ENCODE results near the gene PDE4C.

Gene PDE4C

DNA sequence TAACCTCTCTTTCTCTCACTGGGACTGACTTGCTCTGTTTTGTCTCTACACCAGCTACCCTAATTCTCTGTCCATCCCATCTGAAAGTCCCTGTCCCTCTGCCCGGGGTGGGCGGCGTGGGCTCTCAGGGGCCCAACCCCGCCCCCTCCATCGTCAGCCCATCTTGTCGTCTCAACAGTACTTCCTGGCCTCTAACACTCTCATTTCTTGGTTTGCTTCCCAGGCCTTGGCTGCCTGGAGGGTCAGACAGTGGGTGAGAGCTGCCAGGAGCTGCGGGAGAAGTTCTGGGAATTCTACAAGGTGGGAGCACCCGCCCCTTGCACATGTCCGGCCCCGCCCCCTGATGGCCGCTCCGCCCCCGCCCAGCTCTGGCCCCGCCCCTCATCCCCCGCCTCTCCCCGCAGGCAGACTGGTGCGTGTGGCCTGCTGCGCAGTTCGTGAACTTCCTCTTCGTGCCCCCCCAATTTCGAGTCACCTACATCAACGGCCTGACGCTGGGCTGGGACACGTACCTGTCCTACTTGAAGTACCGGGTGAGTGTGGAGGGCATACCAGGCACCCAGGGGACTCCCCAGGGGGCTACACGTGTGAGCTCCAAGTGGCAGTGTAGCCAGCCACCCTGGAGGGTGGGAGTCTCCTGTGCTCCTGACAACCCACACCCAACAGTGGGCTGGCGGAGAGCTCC, 31.5 kb downstream of the PDE4C start:
- no peak for DNase-seq

DNA sequence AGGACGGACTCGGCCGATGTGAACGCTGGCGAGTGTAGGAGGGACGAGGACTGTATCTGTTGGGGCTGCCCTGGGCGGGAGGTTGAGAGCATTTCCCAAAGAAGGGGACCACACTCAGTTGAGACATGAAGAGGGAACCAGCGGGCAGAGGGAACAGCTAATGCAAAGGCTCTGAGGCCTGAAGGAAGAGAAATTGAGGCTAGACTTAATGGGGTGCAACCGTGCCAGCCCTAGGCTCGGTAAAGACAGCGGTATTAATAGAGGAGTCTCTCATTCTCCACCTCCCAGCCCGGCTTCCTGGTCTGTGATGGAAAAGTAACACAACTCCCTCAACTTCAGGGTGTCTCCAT, 32.1 kb downstream of the PDE4C start:
- DNase-seq: no peak

DNA sequence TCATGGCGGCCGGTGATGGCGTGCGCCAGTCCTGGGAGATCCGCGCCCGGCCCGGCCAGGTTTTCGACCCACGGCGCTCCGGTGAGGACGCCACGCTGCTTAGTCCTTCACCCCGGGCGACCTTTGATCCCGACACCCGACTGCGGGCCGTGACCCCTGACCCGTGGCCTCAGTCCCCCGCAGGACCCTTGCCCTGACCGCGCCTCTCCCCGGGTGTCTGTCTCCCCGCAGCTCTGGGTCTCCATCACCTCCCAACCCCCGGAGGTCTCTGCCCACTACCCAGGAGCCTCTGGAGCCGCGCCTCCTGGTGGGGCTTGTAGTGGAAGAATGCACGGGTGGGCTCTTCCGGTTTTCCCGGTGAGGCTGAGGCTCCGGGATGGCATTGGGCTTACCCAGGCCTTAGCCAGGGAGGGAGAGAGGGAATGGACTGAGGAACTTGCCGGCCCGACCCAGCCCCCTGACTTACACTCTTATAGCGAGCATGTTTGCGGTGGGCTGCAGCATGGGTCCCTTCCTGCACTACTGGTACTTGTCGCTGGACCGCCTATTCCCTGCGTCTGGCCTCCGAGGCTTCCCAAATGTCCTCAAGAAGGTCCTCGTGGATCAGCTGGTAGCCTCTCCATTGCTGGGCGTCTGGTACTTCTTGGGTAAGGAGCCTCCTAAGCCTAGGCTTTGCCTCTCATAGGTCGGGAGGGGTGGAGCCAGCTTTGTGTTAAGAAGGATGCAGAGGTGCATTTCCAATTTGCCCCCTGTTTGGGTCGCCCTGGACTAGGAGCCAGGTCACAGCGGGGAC, 32.7 kb downstream of the PDE4C start:
- DNase-seq: no peak

DNA sequence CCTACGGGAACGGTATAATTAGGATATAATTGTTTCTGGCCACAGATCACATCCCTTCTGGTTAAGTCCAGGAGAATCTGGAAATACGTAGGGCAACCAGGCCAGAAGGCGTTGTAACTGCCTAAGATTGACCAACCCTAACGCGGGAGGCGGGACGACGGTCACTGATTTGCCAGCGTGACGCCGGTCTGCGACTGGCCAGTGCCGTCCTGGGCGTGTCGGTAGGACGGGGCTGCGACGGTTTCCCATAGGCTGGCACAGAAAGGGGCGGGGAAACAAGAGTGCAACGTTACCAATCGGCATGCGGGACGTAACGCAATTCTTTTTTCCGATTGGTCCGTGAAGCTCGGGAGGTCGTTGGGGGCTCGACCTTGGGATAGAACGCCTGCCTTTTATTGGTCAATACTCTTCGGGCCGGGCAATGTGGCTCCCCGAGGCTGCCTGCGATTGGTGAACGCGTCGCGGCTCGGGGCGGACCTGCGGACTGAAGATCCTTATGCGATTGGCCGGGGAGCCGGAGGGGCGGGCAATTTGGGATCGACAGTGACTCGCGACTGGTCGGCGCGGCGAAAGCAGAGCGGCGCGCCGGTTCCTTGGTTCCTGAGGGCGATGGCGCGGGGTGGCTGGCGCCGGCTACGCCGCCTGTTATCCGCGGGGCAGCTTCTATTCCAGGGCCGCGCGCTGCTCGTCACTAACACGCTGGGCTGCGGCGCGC, 33.4 kb downstream of the PDE4C start, which contains the start of gene MPV17L2:
Gene MPV17L2, plus strand, starts transcription at position 546 of the 715 bp plus-strand sequence. Its CDS starts 64 bp downstream, at position 610.
- DNase-seq: peak; percentile 100

DNA sequence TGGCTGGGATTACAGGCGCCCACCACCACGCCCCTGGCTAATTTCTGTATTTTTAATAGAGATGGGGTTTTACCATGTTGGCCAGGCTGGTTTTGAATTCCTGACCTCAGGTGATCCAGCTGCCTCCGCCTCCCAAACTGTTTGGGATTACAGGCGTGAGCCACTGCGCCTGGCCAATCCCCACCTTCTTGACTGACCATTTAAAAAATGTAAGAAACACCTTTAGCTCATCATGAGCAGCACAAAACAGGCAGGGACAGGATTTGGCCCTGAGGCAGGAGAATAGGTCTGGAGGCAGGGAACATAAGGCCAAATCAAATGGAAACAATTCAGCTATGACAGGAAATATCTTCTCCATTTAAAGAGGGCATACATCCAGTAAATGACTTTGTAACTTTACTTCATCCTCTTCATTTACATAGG, 34.6 kb downstream of the PDE4C start:
- no peak for DNase-seq

DNA sequence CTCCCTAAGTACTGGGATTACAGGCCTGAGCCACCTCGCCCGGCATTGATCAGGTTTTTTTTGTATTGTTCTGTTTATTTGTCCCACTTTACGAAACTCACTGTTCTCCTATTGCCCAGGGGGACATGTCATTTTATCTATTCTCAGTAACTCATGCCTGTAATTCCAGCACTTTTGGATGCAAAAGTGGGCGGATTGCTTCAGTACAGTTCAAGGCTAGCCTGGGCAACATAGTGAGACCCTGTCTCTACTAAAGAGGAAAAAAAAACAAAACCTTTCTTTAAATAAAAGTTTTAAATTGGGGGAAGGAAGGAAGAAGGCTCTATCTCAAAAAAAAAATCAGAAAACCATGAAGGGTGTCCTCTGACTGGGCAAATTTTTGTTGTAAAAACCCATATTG, 36.0 kb downstream of the PDE4C start:
- DNase-seq: no peak

DNA sequence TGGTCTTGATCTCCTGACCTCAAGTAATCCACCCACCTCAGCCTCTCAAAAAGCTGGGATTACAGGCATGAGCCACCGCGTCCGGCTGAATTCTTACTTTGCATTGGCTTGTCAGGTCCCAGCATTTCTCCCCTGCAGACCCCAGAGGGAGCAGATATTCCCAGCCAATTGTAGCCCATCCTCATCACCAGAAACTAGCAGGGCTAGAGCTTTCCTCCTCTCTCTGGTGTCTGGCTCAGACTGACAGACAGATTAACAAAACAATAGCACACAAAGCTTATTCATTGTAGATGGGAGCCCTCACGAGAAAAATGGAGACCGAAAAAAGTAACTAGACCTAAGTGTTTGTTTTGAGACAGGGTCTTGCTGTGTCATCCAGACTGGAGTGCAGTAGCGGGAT, 40.7 kb downstream of the PDE4C start:
- no peak for DNase-seq

DNA sequence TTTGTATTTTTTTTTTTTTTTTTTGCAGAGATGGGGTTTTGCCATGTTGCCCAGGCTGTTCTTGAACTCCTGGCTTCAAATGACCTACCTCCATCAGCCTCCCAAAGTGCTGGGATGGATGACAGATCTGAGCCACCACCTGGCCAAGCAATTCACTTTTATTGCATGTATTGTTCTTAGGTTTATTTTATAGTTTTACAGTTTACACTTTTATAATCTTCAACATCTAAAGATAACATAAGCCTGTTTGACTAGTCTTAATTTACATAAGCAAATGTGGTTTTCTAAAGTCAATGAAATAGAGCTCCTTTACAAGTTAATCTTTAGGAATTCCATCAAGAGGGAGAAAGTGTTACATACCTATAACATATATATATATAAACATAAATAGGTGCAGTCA, 42.7 kb downstream of the PDE4C start:
- no peak for DNase-seq

DNA sequence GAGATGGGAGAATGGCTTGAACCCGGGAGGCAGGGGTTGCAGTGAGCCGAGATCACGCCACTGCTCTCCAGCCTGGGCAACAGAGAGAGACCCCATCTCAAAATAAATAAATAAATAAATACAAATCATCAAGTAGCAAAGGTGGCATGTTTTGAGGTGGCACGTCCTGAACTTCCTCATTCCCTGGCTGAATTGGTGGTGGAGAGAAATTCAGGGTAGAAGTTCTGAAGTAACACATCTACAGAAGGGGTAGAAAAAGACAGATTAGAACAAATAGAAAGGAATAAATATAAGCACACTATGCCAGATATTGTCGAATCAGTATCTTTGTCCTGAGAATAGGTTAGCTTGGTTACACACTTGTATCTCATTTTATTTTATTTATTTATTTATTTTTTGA, 46.3 kb downstream of the PDE4C start:
- DNase-seq: no peak

DNA sequence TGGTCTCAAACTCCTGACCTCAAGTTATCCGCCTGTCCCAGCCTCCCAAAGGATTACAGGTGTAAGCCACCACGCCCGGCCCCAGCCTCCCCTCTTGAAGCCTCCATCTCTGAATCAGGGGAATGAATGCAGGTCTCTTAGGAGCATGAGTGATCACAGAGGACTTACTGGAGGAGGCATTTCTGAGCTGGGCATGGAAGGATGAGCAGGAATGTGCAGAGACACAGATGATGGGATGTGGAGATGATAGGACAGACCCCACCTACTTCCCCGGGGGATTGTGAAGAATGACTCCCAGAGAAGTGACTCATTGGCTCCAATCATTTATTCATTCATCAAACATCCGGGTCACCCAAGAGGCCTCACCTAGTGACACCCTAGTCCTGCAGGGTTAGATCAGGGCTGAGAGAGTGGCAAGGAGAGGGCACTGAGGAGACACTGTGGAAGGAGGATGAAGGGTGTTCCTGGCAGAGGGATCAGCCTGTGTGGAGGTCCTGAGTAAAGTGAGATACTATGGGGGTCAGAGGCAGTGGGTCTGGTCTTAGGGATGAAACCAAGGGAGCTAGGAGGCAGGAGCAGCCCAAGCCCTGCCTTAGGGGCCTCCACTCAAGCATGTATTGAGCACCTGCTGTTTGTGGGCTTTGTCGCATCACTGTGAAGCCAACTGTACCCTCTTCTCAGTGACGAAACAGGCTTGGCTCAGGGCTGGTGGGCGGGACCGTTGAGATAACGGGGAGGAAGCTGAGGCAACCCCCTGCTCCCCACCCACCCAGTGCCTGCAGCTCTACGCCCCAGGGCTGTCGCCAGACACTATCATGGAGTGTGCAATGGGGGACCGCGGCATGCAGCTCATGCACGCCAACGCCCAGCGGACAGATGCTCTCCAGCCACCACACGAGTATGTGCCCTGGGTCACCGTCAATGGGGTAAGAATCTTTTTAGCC, 49.6 kb downstream of the PDE4C start:
- DNase-seq: no peak

DNA sequence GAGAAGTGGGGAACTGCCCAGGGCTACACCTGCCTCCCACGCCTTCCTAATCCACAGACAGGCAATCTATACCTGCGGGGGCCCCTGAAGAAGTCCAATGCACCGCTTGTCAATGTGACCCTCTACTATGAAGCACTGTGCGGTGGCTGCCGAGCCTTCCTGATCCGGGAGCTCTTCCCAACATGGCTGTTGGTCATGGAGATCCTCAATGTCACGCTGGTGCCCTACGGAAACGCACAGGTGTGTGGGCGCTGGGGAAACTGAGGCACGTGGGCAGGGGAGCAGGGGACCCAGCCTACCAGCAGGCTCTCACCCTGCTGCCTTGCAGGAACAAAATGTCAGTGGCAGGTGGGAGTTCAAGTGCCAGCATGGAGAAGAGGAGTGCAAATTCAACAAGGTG, 51.3 kb downstream of the PDE4C start:
- no peak for DNase-seq
